Measurements from ENCODE around the gene HELZ.
"Not testable (repeated sequence)": the region's sequence is repeated elsewhere in the genome, so short reads cannot be mapped to it uniquely, and the experiment has no call there.

The HELZ gene

DNA sequence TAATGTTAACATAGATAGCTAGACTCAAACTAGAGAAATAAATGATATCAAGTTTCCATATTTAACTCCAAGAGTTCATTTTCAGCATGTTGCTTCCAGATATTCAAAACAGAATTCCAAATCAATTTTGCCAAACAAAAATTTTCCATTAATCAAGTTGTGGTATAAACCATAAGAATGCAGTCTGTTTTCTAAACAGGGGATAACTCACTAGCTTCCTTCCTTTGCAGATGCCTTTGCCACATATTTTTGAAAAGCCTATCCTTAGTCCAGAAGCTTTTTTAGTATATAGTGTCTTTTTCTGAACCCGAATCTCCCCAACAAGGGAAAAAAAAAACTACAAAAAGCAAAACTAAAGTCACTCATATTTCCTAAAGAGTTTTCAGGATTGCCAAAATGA lies 61.5 kb downstream of the HELZ start:
- no peak for DNase-seq

DNA sequence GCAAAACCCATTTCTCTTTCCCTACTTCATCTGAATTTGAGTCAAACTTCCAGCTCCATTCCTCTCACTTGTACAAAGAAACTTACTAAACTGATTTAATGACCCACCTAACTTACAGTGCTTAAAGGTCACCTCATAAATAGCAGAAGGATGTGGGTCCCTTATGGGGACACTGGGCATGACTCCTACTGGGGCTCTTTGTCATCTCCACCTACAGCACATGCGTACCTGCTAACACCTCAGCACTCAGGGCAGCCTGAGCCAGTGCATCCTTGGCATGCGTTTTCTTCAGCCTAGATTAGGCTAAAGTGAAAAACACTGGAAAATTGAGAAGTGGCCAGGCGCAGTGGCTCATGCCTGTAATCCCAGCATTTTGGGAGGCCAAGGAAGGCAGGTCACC lies 63.2 kb downstream of the HELZ start:
- no peak for DNase-seq

DNA sequence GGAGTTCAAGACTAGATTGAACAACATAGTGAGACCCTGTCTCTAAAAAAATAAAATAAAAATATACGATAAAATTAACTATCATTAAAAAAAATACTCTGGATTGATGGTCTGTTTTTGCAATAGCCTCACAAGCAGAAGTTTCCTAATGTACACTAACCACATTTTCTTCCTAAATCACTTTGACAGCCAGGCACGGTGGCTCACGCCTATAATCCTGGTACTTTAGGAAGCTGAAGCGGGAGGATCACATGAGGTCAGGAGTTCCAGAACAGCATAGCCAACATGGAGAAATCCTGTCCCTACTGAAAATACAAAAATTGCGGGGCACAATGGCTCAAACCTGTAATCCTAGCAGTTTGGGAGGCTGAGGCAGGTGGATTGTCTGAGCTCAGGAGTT lies 64.7 kb downstream of the HELZ start:
- DNase-seq, result no peak

GRCh38 chr17:67178555-67178954 lies 66.4 kb downstream of the HELZ start:
- DNase-seq, result no peak

GRCh38 chr17:67177732-67178131 lies 67.3 kb downstream of the HELZ start:
- no peak for DNase-seq

GRCh38 chr17:67174190-67174589 lies 70.8 kb downstream of the HELZ start:
- DNase-seq, result no peak

DNA sequence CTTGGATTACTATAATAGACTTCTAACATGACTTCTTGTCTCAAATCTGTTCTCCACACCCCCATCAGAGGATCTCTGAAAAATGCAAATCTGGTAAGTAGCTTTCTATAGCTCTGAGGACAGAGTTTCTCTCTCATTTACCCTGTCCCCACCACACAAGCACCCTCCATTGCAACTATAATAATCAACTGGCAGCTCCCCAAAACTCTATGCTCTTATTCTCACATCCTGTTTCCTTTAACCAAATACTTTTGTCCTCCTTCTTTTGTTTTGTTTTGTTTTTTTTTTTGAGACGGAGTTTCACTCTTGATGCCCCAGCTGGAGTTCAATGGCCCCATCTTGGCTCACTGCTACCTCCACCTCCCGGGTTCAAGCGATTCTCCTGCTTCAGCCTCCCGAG lies 73.4 kb downstream of the HELZ start:
- no peak for DNase-seq

GRCh38 chr17:67168496-67168895 lies 76.5 kb downstream of the HELZ start:
- DNase-seq, result no peak

DNA sequence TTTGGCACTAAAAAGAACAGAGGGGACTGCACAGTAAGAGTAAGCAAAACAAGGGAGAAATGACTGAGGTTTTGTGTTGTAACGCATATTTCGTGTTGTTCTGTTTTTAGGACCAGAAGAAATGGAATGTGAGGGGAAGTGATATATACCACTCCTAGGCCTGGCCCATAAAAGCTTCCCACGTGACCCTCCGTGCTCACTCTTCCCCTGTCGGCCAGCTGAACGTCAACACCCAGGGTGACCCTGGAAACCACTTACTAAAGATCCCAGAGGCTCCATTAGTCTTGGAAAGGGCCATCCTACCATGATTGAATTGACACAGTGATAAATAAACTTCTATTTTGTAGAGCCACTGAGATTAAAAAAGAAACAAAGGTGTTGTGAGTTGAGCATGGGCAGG lies 79.8 kb downstream of the HELZ start:
- DNase-seq, result no peak

DNA sequence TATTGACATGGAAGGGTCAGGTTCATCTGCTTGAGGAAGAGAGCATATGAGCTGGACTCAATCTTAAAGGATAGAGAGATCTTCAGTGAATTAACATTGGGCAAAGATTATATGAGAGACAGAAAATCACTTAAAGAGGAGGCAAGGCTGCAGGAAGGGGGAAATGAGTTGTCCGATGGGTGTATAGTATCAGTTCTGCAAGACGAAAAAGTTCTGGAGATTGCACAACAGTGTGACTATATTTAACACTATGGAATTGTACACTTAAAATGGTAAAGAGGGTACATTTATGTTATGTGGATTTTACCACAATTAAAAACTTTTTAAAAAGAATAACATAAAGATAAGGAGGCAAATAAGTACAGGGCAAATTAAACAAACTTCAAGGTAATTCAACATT lies 80.7 kb downstream of the HELZ start:
- no peak for DNase-seq

- DNase-seq, result no peak
Observed at GRCh38 chr17:67162771-67163170, 82.2 kb downstream of the HELZ start.

DNA sequence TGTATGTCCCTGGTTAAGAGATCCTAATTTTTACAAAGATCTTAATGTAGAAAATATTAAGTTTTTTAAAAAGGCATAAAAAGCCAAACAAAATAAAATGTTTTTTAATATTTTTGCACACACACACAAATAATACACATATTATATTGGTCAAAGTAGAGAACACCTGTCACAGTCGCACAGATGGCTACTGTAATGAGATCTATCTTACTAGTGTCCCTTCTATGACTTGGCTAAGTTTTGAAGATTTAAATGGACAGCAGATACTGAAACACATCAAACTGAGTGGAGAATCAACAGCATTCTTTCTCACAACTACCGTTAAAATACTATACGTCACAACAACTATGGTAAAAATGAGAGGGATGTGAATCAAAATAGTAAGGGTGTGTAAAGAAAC lies 83.4 kb downstream of the HELZ start:
- DNase-seq, result no peak

- DNase-seq, result no peak
Observed at GRCh38 chr17:67160791-67161190, 84.2 kb downstream of the HELZ start.

DNA sequence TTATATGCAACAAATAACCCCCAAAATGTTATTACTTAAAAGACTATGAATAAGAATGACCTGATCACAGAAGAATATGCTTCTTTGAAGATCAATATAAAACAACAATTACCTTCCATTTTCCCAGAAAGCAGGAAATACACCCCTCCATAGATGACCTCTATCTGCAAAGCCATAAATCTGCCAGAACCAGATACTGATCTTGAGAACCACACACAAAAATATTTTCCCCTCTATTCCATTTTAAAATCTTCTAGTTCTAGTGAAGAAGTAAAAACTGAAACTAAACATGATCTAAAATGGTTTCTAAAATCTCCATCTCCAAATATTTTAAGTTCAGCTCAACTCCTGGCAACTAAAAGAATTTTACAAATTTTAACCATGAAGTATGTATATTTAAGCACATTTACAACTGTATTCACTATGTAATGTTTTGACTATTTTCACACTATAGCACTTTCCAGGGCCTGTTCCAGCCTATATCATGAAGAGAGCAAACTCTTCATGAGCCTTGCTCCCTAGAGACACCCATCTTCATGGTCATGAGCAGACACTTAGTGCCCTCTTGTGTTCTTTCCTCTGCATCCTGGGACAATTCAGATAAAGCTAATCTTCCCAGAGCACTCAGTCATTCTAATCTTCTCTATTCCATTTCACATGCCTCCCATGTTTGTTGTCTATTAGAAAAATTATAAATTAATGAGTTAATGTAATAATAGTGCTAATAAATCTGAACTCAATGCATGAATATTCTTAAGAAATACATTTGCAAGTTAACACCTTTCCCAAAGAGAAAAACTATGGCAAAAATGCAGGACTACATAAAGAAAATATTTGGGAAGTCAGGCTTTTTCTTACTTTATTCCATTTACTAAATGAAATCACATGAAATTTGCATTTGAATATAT lies 87.0 kb downstream of the HELZ start:
- peak; percentile 15 for DNase-seq

- DNase-seq, result no peak
Observed at GRCh38 chr17:67156269-67157199, 88.5 kb downstream of the HELZ start.

DNA sequence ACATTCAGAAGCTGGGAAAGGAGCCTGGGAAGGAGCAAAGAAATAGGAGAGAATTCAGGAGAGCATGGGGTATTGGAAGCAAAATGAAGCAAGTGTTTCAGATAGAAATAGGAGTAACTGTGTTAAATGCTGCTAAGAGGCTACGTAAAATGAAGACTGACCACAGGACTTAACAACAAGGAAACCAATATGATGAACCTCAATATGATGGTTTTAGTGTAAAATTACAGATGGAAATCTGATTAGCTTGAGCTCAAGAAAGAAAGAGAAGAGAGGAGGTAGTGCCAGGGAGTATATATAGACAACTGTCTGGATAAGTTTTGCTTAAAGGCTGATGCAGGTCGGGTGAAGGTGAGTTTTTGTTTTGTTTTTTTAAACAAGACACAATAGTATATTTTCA lies 92.2 kb downstream of the HELZ start:
- no peak for DNase-seq

GRCh38 chr17:67151717-67152116 lies 93.3 kb downstream of the HELZ start:
- no peak for DNase-seq

- DNase-seq, result no peak
Observed at GRCh38 chr17:67150826-67151225, 94.2 kb downstream of the HELZ start.

DNA sequence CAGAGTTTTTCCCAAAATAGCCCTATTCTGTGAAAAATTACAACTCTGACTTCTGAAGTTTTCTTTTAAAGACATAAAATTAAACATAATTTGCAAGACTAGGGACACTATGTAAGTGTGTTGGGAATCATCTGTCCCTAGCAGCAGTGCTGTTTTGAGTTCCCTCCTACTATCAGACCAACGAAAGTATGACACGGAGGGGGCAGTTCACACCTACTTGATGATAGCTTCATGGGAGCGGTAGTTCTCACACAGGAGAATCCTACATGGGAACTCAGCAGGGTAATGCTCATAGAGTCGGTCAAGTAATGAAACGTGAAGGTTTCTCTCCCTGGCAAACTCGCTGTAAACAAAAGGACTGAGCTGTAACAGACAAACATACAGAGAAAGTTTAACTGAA lies 96.6 kb downstream of the HELZ start:
- no peak for DNase-seq

DNA sequence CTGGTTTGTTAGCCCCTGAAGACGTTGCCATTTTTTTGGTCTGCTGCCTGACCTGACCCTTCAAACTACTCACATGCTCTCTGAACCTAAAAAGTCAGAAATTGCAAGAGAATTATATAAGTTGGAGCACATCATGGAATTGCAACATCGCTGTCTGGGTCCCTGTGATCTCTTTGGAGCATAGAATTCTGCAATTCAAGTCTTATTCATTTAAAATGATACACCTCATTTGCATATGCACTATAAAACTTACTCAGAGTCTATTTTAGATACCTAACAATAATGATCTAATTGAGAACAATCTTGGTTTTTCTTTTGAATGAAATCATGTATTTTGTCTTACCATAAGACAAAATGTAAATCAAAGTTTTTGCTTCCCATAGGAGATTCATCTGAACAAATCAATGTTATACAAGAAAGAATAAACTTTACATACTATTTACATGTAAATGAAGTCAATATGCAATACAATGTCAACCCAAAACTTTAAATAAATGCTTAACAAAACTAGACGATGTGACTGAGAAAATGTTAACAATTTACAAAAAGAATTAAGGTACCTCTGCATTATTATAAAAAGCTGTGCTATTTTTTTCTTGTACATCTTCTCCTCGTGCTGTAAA lies 99.7 kb downstream of the HELZ start:
- no peak for DNase-seq

DNA sequence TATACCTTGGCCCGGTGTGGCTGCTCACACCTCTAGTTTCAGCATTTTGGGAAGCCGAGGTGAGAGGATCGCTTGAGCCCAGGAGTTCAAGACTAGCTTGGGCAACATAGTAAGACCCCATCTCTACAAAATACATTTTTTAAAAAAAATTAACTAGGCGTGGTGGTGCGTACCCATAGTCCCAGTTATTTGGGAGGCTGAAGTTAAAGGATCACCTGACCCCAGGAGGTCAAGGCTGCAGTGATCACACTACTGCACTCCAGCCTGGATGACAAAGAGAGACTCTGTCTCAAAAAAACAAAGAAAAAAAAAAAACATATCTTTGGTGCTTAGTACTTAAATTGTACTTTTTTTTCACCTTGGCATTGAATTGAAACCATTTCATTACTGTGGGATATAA lies 101.7 kb downstream of the HELZ start:
- DNase-seq, result no peak

GRCh38 chr17:67142030-67142429 lies 103.0 kb downstream of the HELZ start:
- not testable (repeated sequence) for DNase-seq
